Endothelial cell (in vitro differentiated cells): ENCODE data around the gene CCDC51. TPM values are rescaled to one million over a fixed set of nuclear protein-coding genes. Genes with fewer than 3 reads are reported as not detected.

Source experiments
- DNase-seq: peaks from one replicate; pipeline ENCODE4 v3.0.0; 2021; ENCODE audit warnings: low spot score
- H3K27ac Mint-ChIP-seq: one replicate; pipeline ENCODE4 v1.8.0; 2021; ENCODE audit warnings: mixed read lengths, inconsistent platforms; ENCODE audit not compliant: unreplicated experiment
- H3K27me3 Mint-ChIP-seq: one replicate; pipeline ENCODE4 v1.8.0; 2021; ENCODE audit warnings: mild to moderate bottlenecking, moderate library complexity, mixed read lengths, inconsistent platforms; ENCODE audit not compliant: unreplicated experiment
- H3K36me3 Mint-ChIP-seq: one replicate; pipeline ENCODE4 v1.8.0; 2021; ENCODE audit warnings: mild to moderate bottlenecking, low read depth, mixed read lengths, inconsistent platforms; ENCODE audit not compliant: unreplicated experiment
- H3K4me1 Mint-ChIP-seq: one replicate; pipeline ENCODE4 v1.8.0; 2021; ENCODE audit warnings: mild to moderate bottlenecking, mixed read lengths, inconsistent platforms; ENCODE audit not compliant: unreplicated experiment
- H3K4me3 Mint-ChIP-seq: one replicate; pipeline ENCODE4 v1.8.0; 2021; ENCODE audit warnings: mild to moderate bottlenecking, mixed read lengths, inconsistent platforms; ENCODE audit not compliant: unreplicated experiment
- H3K9me3 Mint-ChIP-seq: one replicate; pipeline ENCODE4 v1.8.0; 2021; ENCODE audit warnings: mixed read lengths, inconsistent platforms; ENCODE audit not compliant: unreplicated experiment
- CTCF ChIP-seq: fragments of 200-600 bp; sonication (generic); IDR thresholded peaks from one replicate; pipeline ENCODE4 v1.5.0; 2021; ENCODE audit warnings: antibody characterized with exemption; ENCODE audit not compliant: unreplicated experiment
- total RNA-seq: library from RNA; stranded (reverse); fragmentation: NEBNext Ultra II Directional; extraction: Animal tissue kit (Norgen Biotek cat#: 25700); gene quantifications from one replicate; pipeline ENCODE4 v1.2.1, GENCODE V29; 2021; ENCODE audit not compliant: unreplicated experiment

Gene CCDC51
- total RNA-seq, 1 donor from 2014 or later, result 11.8 TPM

DNA sequence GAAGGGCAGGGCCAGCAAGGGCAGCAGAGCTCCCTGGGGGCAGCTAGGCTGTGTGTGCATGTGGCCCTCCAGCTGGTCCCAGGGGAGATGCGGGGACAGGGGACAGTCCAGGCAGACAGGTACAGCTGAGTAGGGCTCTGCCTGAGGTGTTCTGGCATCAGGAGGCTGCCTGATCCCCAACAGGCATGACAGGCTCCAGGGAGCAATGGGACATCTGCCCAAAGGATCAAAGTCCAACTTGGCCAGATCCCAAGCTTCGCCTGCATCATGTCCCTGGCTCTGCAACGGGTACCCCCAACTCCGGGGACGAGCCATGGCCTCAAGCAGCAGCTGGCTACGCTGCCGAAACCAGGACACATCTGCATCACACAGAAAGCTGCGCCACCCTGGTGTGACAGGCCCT is 28.4 kb upstream of the CCDC51 start:
- Mint-ChIP-seq H3K9me3 (no peaks in the 10 kb centered on the region), H3K27me3 (peaks cover 24% of the 10 kb centered on the region), H3K4me3 (no peak overlapping the region), H3K27ac (peak overlapping the region; percentile 87), H3K4me1 (peaks cover 34% of the 10 kb centered on the region), H3K36me3 (peaks cover 29% of the 10 kb centered on the region)
- DNase-seq, result no peak
- TF ChIP-seq CTCF, result no peak

DNA sequence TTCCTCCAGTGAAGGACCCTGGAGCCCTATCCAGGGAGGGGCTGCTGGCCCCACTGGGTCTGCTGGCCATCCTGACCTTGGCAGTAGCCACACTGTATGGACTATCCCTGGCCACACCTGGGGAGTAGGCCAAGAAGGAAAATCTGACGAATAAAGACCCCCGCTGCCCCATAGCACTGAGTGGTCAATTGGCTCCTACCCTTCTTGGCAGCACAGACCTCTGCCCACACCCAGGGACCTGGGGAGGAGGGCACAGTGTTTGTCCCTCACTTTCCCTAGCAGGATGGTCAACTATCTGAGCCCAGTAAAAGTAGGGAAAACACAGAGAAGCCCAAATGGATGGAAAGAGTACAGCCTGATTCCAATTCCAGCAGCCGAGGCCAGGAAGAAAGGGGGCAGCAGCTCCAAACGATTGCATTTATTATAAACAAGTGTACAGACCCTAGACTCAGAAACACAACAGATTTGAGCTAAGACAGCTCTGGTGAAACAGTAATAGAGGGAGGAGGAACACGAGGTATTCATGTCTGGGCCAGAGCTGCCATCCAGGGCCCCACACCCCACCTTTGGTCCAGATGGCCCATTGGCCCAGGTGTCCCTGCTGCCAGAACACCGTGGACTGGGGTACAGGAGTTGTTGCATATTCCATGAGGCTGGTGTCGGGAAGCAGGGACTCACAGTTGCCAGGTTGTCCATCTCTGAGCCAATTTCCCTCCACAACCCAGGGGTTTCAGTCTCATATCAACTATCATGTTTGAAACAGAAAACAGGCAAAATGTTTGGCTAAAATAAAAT is 27.8 kb upstream of the CCDC51 start:
- Mint-ChIP-seq H3K4me1 (peaks cover 29% of the 10 kb centered on the region), H3K4me3 (peak overlapping the region; percentile 8), H3K36me3 (peaks cover 25% of the 10 kb centered on the region), H3K27me3 (peaks cover 21% of the 10 kb centered on the region), H3K9me3 (no peaks in the 10 kb centered on the region), H3K27ac (peak overlapping the region; percentile 98)
- no peak for DNase-seq
- TF ChIP-seq CTCF, result no peak

GRCh38 chr3:48467110-48467454 is 27.2 kb upstream of the CCDC51 start:
- Mint-ChIP-seq H3K27ac (peak overlapping the region; percentile 98), H3K36me3 (peaks cover 24% of the 10 kb centered on the region), H3K4me1 (peaks cover 27% of the 10 kb centered on the region), H3K27me3 (peaks cover 19% of the 10 kb centered on the region), H3K4me3 (no peak overlapping the region), H3K9me3 (no peaks in the 10 kb centered on the region)
- no peak for TF ChIP-seq CTCF
- no peak for DNase-seq

DNA sequence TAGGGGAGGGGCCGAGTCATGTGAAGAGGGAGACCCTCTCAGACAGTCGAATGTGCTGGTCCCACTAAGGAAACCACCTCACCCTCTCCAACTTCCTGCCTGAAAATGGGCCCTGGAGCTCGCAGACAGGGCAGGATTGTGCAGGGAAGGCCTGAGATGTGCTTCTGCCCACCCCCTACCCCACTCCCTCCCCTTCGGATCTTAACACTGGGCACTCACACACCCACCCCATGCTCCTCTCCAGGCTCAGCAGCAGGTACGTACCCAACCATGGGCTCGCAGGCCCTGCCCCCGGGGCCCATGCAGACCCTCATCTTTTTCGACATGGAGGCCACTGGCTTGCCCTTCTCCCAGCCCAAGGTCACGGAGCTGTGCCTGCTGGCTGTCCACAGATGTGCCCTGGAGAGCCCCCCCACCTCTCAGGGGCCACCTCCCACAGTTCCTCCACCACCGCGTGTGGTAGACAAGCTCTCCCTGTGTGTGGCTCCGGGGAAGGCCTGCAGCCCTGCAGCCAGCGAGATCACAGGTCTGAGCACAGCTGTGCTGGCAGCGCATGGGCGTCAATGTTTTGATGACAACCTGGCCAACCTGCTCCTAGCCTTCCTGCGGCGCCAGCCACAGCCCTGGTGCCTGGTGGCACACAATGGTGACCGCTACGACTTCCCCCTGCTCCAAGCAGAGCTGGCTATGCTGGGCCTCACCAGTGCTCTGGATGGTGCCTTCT is 26.6 kb upstream of the CCDC51 start:
- H3K27ac Mint-ChIP-seq, result peak overlapping the region; percentile 98
- no peaks in the 10 kb centered on the region for H3K9me3 Mint-ChIP-seq
- peaks cover 19% of the 10 kb centered on the region for H3K27me3 Mint-ChIP-seq
- H3K36me3 Mint-ChIP-seq, result peaks cover 24% of the 10 kb centered on the region
- DNase-seq, result no peak
- peaks cover 27% of the 10 kb centered on the region for H3K4me1 Mint-ChIP-seq
- TF ChIP-seq CTCF, result no peak
- no peak overlapping the region for H3K4me3 Mint-ChIP-seq
